ENCODE data around the gene ATP2B3. TPM values are rescaled to one million over a fixed set of nuclear protein-coding genes. Genes with fewer than 3 reads are reported as not detected.
"Not testable (repeated sequence)": the region's sequence is repeated elsewhere in the genome, so short reads cannot be mapped to it uniquely, and the experiment has no call there.

The ATP2B3 gene
- total RNA-seq, 2 experiments from 2014 or later: not detected

GRCh38 chrX:153601511-153602110, 84.2 kb downstream of the ATP2B3 start:
- DNase-seq: no peak
- ChIA-PET CTCF (interaction anchor here (2.5 kb wide), 1 partner anchor 66 kb away, joined by 6 read pairs; no protein-coding TSS in a partner anchor), POLR2A (no interaction called here)
- Mint-ChIP-seq H3K4me3 (no peak overlapping the region), H3K36me3 (ENCODE audit: low read depth) (peaks cover 4% of the 10 kb centered on the region), H3K27me3 (no peaks in the 10 kb centered on the region), H3K4me1 (peaks cover 31% of the 10 kb centered on the region), H3K9me3 (ENCODE audit: low read depth) (no peaks in the 10 kb centered on the region), H3K27ac (no peak overlapping the region)
- ATAC-seq: no peak
- intact Hi-C loops (cut with DNase I, micrococcal nuclease): no loop called here

GRCh38 chrX:153602601-153603000, 85.2 kb downstream of the ATP2B3 start:
- DNase-seq (no peak), ATAC-seq (no peak)
- H3K27ac Mint-ChIP-seq: no peak overlapping the region
- H3K4me1 Mint-ChIP-seq: peaks cover 23% of the 10 kb centered on the region
- H3K9me3 Mint-ChIP-seq (ENCODE audit: low read depth): no peaks in the 10 kb centered on the region
- POLR2A ChIA-PET: no interaction called here
- CTCF ChIA-PET: interaction anchor here (0.6 to 1.4 kb wide), 3 partner anchors 33 to 272 kb away, joined by 3 to 4 read pairs (median 3); no protein-coding TSS in a partner anchor
- no peak overlapping the region for H3K4me3 Mint-ChIP-seq
- H3K27me3 Mint-ChIP-seq: no peaks in the 10 kb centered on the region
- H3K36me3 Mint-ChIP-seq (ENCODE audit: low read depth): no peaks in the 10 kb centered on the region
- intact Hi-C loops (cut with DNase I, micrococcal nuclease): no loop called here

- no peak for DNase-seq
- no peaks in the 10 kb centered on the region for H3K27me3 Mint-ChIP-seq
- H3K4me3 Mint-ChIP-seq: no peak overlapping the region
- no peak overlapping the region for H3K27ac Mint-ChIP-seq
- CTCF ChIA-PET: interaction anchor here (0.6 to 1.4 kb wide), 4 partner anchors 10 to 272 kb away, joined by 3 to 4 read pairs (median 3); no protein-coding TSS in a partner anchor
- H3K9me3 Mint-ChIP-seq (ENCODE audit: low read depth): no peaks in the 10 kb centered on the region
- intact Hi-C loops (cut with DNase I, micrococcal nuclease): no loop called here
- no peak for ATAC-seq
- POLR2A ChIA-PET: no interaction called here
- no peaks in the 10 kb centered on the region for H3K36me3 Mint-ChIP-seq (ENCODE audit: low read depth)
- peaks cover 19% of the 10 kb centered on the region for H3K4me1 Mint-ChIP-seq
Measured at GRCh38 chrX:153603131-153603656, 85.8 kb downstream of the ATP2B3 start.

GRCh38 chrX:153604666-153605380, 87.4 kb downstream of the ATP2B3 start:
- ChIA-PET CTCF (interaction anchor here (0.8 kb wide), 1 partner anchor 44 kb away, joined by 3 read pairs; no protein-coding TSS in a partner anchor), POLR2A (interaction anchor here (0.6 kb wide), 1 partner anchor 52 kb away, joined by 4 read pairs; no protein-coding TSS in a partner anchor)
- DNase-seq; H3K36me3 Mint-ChIP-seq (ENCODE audit: low read depth); H3K27ac Mint-ChIP-seq; H3K27me3 Mint-ChIP-seq; ATAC-seq; H3K9me3 Mint-ChIP-seq (ENCODE audit: low read depth); H3K4me3 Mint-ChIP-seq: not testable (repeated sequence)
- H3K4me1 Mint-ChIP-seq: peaks cover 27% of the 10 kb centered on the region
- intact Hi-C loops (cut with DNase I, micrococcal nuclease): loop anchor here in 1 of 2 experiments (5.0 kb wide), 2 partner anchors 42 to 62 kb away; partner anchors contain the start of gene DUSP9

GRCh38 chrX:153606503-153606902, 89.1 kb downstream of the ATP2B3 start:
- Mint-ChIP-seq H3K27ac (no peak overlapping the region), H3K4me1 (peaks cover 17% of the 10 kb centered on the region), H3K36me3 (ENCODE audit: low read depth) (no peaks in the 10 kb centered on the region), H3K4me3 (no peak overlapping the region), H3K9me3 (ENCODE audit: low read depth) (no peaks in the 10 kb centered on the region), H3K27me3 (no peaks in the 10 kb centered on the region)
- DNase-seq (no peak), ATAC-seq (no peak)
- CTCF ChIA-PET: interaction anchor here (0.9 to 1.1 kb wide), 4 partner anchors 42 to 67 kb away, joined by 3 to 5 read pairs (median 4); no protein-coding TSS in a partner anchor
- POLR2A ChIA-PET: no interaction called here
- intact Hi-C loops (cut with DNase I, micrococcal nuclease): loop anchor here in 1 of 2 experiments (5.0 kb wide), 2 partner anchors 41 to 61 kb away; partner anchors contain the start of gene DUSP9

- no peak overlapping the region for H3K27ac Mint-ChIP-seq
- no peak for ATAC-seq
Measured at GRCh38 chrX:153608376-153608775, 90.9 kb downstream of the ATP2B3 start.

GRCh38 chrX:153608806-153609205, 91.4 kb downstream of the ATP2B3 start:
- CTCF ChIA-PET: interaction anchor here (0.6 to 2.7 kb wide), 5 partner anchors 9 to 244 kb away, joined by 3 to 19 read pairs (median 5); partner anchors contain the start of gene CCNQ
- H3K9me3 Mint-ChIP-seq (ENCODE audit: low read depth): no peaks in the 10 kb centered on the region
- no peak overlapping the region for H3K27ac Mint-ChIP-seq
- no peaks in the 10 kb centered on the region for H3K27me3 Mint-ChIP-seq
- DNase-seq: no peak
- no peak for ATAC-seq
- peaks cover 8% of the 10 kb centered on the region for H3K4me1 Mint-ChIP-seq
- no peak overlapping the region for H3K4me3 Mint-ChIP-seq
- H3K36me3 Mint-ChIP-seq (ENCODE audit: low read depth): no peaks in the 10 kb centered on the region
- POLR2A ChIA-PET: no interaction called here
- intact Hi-C loops (cut with DNase I, micrococcal nuclease): loop anchor here (1.0 to 5.0 kb wide), 4 partner anchors 10 to 58 kb away; partner anchors contain the start of genes CCNQ (in 1 of the 2) and DUSP9 (in 1 of the 2)

More at GRCh38 chrX:153608376-153608775, 90.9 kb downstream of the ATP2B3 start:
- no peak for DNase-seq
- intact Hi-C loops (cut with DNase I, micrococcal nuclease): loop anchor here in 1 of 2 experiments (5.0 kb wide), 2 partner anchors 39 to 59 kb away; partner anchors contain the start of gene DUSP9
- H3K36me3 Mint-ChIP-seq (ENCODE audit: low read depth): no peaks in the 10 kb centered on the region
- peaks cover 12% of the 10 kb centered on the region for H3K4me1 Mint-ChIP-seq
- POLR2A ChIA-PET: no interaction called here
- H3K9me3 Mint-ChIP-seq (ENCODE audit: low read depth): no peaks in the 10 kb centered on the region
- no peak overlapping the region for H3K4me3 Mint-ChIP-seq
- CTCF ChIA-PET: interaction anchor here (1.4 to 2.7 kb wide), 3 partner anchors 9 to 69 kb away, joined by 3 to 19 read pairs (median 18); partner anchors contain the start of gene CCNQ
- H3K27me3 Mint-ChIP-seq: no peaks in the 10 kb centered on the region

GRCh38 chrX:153609917-153610835, 92.7 kb downstream of the ATP2B3 start:
- Mint-ChIP-seq H3K9me3 (ENCODE audit: low read depth) (no peaks in the 10 kb centered on the region), H3K4me1 (peaks cover 15% of the 10 kb centered on the region), H3K27ac (peak overlapping the region; percentile 73), H3K36me3 (ENCODE audit: low read depth) (no peaks in the 10 kb centered on the region), H3K4me3 (peak overlapping the region; percentile 62), H3K27me3 (no peaks in the 10 kb centered on the region)
- ChIA-PET CTCF (interaction anchor here (0.7 to 2.7 kb wide), 8 partner anchors 9 to 483 kb away, joined by 3 to 19 read pairs (median 5); partner anchors contain the start of gene CCNQ), POLR2A (interaction anchor here (0.6 to 1.0 kb wide), 3 partner anchors 11 to 269 kb away, joined by 3 to 5 read pairs (median 3); partner anchors contain the start of genes CCNQ and DUSP9)
- intact Hi-C loops (cut with DNase I, micrococcal nuclease): loop anchor here (1.0 to 5.0 kb wide), 6 partner anchors 11 to 58 kb away; partner anchors contain the start of genes DUSP9 (in 2 of the 2) and CCNQ (in 1 of the 2)
- DNase-seq (peak; percentile 85), ATAC-seq (peak; percentile 91)

GRCh38 chrX:153610836-153611213, 93.4 kb downstream of the ATP2B3 start:
- Mint-ChIP-seq H3K4me3 (no peak overlapping the region), H3K9me3 (ENCODE audit: low read depth) (no peaks in the 10 kb centered on the region), H3K36me3 (ENCODE audit: low read depth) (no peaks in the 10 kb centered on the region), H3K27ac (peak overlapping the region; percentile 73), H3K27me3 (no peaks in the 10 kb centered on the region), H3K4me1 (peaks cover 16% of the 10 kb centered on the region)
- intact Hi-C loops (cut with DNase I, micrococcal nuclease): loop anchor here in 1 of 2 experiments (1.0 to 2.0 kb wide), 2 partner anchors 36 to 57 kb away; partner anchors contain the start of gene DUSP9
- POLR2A ChIA-PET: interaction anchor here (1.0 kb wide), 1 partner anchor 268 kb away, joined by 3 read pairs; no protein-coding TSS in a partner anchor
- ATAC-seq (no peak), DNase-seq (no peak)
- CTCF ChIA-PET: interaction anchor here (1.0 kb wide), 2 partner anchors 8 to 9 kb away, joined by 3 to 5 read pairs; no protein-coding TSS in a partner anchor

Data from activated CD4-positive, alpha-beta T cell treated with anti-CD3 and anti-CD28 coated beads for 36 hours (primary cell).